ENCODE measurements around the gene NALCN. TPM values are rescaled to one million over a fixed set of nuclear protein-coding genes. Genes with fewer than 3 reads are reported as not detected.

NALCN gene
- total and polyA plus RNA-seq, 2 donors (not counting 1 experiment from before 2014, with no cell fraction given): 1.5 to 2.7 TPM

DNA sequence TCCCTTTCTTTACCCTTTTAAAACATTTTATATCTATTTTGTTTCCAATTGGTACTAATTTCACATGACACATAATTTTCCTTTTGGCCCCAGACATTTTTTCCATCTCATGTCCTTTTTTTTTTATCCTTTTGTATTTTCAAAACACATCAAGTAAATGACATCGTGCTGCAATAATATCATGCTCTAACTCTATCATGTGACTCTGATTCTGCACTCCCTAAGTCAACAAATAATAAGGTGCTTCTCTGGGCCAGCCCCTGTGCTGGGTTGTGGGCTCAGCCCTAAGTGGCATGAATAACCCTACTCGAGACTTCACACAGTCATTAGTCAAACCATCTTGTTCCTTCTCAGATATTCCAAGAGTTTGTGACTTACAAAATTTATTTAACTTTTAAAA is 21.7 kb downstream of the NALCN start:
- Histone ChIP-seq H2AFZ (ENCODE audit: low read length) (no peak overlapping the region), H4K20me1 (ENCODE audit: control insufficient read depth, extremely low read depth, insufficient read depth, low read length) (no peaks in the 10 kb centered on the region), H3K4me1 (ENCODE audit: control insufficient read depth, extremely low read depth, insufficient read depth, low read length) (peaks cover 6% of the 10 kb centered on the region), H3K9me3 (ENCODE audit: control insufficient read depth, insufficient read depth, low read depth, low read length) (no peaks in the 10 kb centered on the region), H3K4me2 (ENCODE audit: extremely low read depth, insufficient read depth, low read length) (no peak overlapping the region), H3K27me3 (ENCODE audit: control insufficient read depth, insufficient read depth, low read length) (no peaks in the 10 kb centered on the region), H3K79me2 (ENCODE audit: control insufficient read depth, insufficient read depth, low read length) (no peaks in the 10 kb centered on the region), H3K4me3 (replicated peaks in 1 of 4; ENCODE audit: control extremely low read depth in 1 of 4, insufficient read depth in 1 of 4, low read depth in 3 of 4, low read length in 4 of 4) (no peak overlapping the region), H3K36me3 (ENCODE audit: control insufficient read depth, insufficient read depth, low read length) (no peaks in the 10 kb centered on the region), H3K9ac (ENCODE audit: insufficient read depth, low read length) (no peak overlapping the region), H3K27ac (ENCODE audit: insufficient read depth, low read length) (no peak overlapping the region)
- DNase-seq (ENCODE audit: low read depth in 2 of 2): peak in 1 of 2 donors; percentile 20
- TF ChIP-seq, protein P1, sequence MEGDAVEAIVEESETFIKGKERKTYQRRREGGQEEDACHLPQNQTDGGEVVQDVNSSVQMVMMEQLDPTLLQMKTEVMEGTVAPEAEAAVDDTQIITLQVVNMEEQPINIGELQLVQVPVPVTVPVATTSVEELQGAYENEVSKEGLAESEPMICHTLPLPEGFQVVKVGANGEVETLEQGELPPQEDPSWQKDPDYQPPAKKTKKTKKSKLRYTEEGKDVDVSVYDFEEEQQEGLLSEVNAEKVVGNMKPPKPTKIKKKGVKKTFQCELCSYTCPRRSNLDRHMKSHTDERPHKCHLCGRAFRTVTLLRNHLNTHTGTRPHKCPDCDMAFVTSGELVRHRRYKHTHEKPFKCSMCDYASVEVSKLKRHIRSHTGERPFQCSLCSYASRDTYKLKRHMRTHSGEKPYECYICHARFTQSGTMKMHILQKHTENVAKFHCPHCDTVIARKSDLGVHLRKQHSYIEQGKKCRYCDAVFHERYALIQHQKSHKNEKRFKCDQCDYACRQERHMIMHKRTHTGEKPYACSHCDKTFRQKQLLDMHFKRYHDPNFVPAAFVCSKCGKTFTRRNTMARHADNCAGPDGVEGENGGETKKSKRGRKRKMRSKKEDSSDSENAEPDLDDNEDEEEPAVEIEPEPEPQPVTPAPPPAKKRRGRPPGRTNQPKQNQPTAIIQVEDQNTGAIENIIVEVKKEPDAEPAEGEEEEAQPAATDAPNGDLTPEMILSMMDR (conservative IDR thresholded peaks at IDR 0.05 in 1 of 2, IDR thresholded peaks at IDR 0.05 in 1 of 2; ENCODE audit: low read depth in 1 of 2, low read length in 2 of 2): no peak

DNA sequence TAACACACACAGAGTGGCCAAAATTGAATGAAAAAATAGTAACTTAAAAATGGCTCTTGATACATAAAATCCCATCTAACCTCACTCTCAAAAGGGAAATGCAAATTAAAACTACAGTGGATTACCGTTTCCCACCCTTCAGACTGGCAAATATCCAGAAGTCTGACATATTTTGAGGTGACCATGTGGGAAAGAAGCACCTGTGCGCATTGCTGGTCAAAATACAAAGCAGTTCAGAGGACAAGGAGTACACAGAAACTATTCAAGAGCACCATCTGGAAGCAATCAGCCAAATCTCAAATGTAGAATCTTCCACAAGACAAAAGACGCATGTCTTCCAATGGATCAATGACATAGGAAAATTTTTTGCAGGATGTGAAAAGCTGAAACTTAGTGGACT is 23.2 kb downstream of the NALCN start:
- TF ChIP-seq, protein P1 (conservative IDR thresholded peaks at IDR 0.05 in 1 of 2, IDR thresholded peaks at IDR 0.05 in 1 of 2; ENCODE audit: low read depth in 1 of 2, low read length in 2 of 2): no peak
- no peak for TF ChIP-seq EZH2 (IDR thresholded peaks at IDR 0.05; ENCODE audit: low read length, missing control alignments)
- Histone ChIP-seq H3K36me3 (ENCODE audit: control insufficient read depth, insufficient read depth, low read length) (no peaks in the 10 kb centered on the region), H3K4me3 (replicated peaks in 1 of 4; ENCODE audit: control extremely low read depth in 1 of 4, insufficient read depth in 1 of 4, low read depth in 3 of 4, low read length in 4 of 4) (no peak overlapping the region), H3K4me2 (ENCODE audit: extremely low read depth, insufficient read depth, low read length) (no peak overlapping the region), H3K9me3 (ENCODE audit: control insufficient read depth, insufficient read depth, low read depth, low read length) (no peaks in the 10 kb centered on the region), H3K79me2 (ENCODE audit: control insufficient read depth, insufficient read depth, low read length) (no peaks in the 10 kb centered on the region), H3K4me1 (ENCODE audit: control insufficient read depth, extremely low read depth, insufficient read depth, low read length) (no peaks in the 10 kb centered on the region), H3K9ac (ENCODE audit: insufficient read depth, low read length) (no peak overlapping the region), H3K27ac (ENCODE audit: insufficient read depth, low read length) (no peak overlapping the region), H4K20me1 (ENCODE audit: control insufficient read depth, extremely low read depth, insufficient read depth, low read length) (no peaks in the 10 kb centered on the region), H3K27me3 (ENCODE audit: control insufficient read depth, insufficient read depth, low read length) (no peaks in the 10 kb centered on the region), H2AFZ (ENCODE audit: low read length) (no peak overlapping the region)
- DNase-seq (ENCODE audit: low read depth in 2 of 2): no peak

DNA sequence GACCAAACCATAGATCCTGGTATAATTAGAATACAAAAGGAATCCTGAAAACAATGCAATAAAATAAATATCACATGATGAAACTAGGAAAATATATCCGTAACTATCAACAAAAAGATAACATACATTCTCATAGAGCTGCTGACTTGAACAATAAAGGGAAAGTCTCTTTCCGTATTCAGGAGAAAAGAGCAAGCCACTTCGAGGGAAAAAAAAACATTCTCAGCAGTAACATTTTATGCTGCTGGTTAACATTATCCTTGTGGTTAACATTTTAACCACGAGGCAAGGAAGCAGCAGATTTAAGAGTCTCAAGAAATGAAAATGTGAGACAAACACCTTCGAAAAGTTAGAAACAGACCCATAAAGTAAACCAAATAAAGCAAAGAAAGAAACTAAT is 25.8 kb downstream of the NALCN start:
- no peak overlapping the region for H3K4me3 ChIP-seq (replicated peaks in 1 of 4; ENCODE audit: control extremely low read depth in 1 of 4, insufficient read depth in 1 of 4, low read depth in 3 of 4, low read length in 4 of 4)
- no peak overlapping the region for H3K9ac ChIP-seq (ENCODE audit: insufficient read depth, low read length)

More for the DNA sequence above, 25.8 kb downstream of the NALCN start:
- Histone ChIP-seq H3K4me1 (ENCODE audit: control insufficient read depth, extremely low read depth, insufficient read depth, low read length) (no peaks in the 10 kb centered on the region), H3K9me3 (ENCODE audit: control insufficient read depth, insufficient read depth, low read depth, low read length) (no peaks in the 10 kb centered on the region), H3K27me3 (ENCODE audit: control insufficient read depth, insufficient read depth, low read length) (no peaks in the 10 kb centered on the region), H4K20me1 (ENCODE audit: control insufficient read depth, extremely low read depth, insufficient read depth, low read length) (no peaks in the 10 kb centered on the region), H3K36me3 (ENCODE audit: control insufficient read depth, insufficient read depth, low read length) (no peaks in the 10 kb centered on the region), H3K27ac (ENCODE audit: insufficient read depth, low read length) (no peak overlapping the region), H2AFZ (ENCODE audit: low read length) (peak overlapping the region; percentile 63), H3K4me2 (ENCODE audit: extremely low read depth, insufficient read depth, low read length) (peak overlapping the region; percentile 66), H3K79me2 (ENCODE audit: control insufficient read depth, insufficient read depth, low read length) (no peaks in the 10 kb centered on the region)
- peak; percentile 25 to 74 for DNase-seq (ENCODE audit: low read depth in 2 of 2)
- TF ChIP-seq, protein P1 (conservative IDR thresholded peaks at IDR 0.05 in 1 of 2, IDR thresholded peaks at IDR 0.05 in 1 of 2; ENCODE audit: low read depth in 1 of 2, low read length in 2 of 2): no peak
- TF ChIP-seq EZH2 (IDR thresholded peaks at IDR 0.05; ENCODE audit: low read length, missing control alignments): no peak

Data from fibroblast of lung (primary cell).